AG04449 (cell line): Measurements from ENCODE around the gene TUBB4A.
"Not testable (repeated sequence)": the region's sequence is repeated elsewhere in the genome, so short reads cannot be mapped to it uniquely, and the experiment has no call there.

Experiments used
- CTCF ChIA-PET: fragments of 350-600 bp; formaldehyde crosslinking; extraction: SDS; loops from one replicate; lab custom pipeline; 2021; ENCODE audit warnings: antibody characterized with exemption; lab: Yijun Ruan, JAX
- POLR2A ChIA-PET: fragments of 400-600, 350-600 bp; formaldehyde crosslinking; extraction: SDS; loops from one replicate; lab custom pipeline; 2020; ENCODE audit warnings: antibody characterized with exemption, inconsistent platforms; lab: Yijun Ruan, JAX
- DNase-seq: peaks from one replicate; pipeline ENCODE4 v3.0.0-alpha.2; 2010; ENCODE audit warnings: low read depth, low spot score
- H3K4me3 ChIP-seq: 2 replicates; pipeline ENCODE4 v1.5.1; 2011; ENCODE audit warnings: low read depth, mild to moderate bottlenecking, control low read depth, low read length
- TF ChIP-seq, protein P1 (sequence below): IDR thresholded peaks from one replicate; pipeline ENCODE4 v1.5.1; 2011; ENCODE audit warnings: mild to moderate bottlenecking, moderate library complexity, low read length, control low read depth, inconsistent platforms; ENCODE audit not compliant: insufficient read depth; ENCODE audit errors: missing control alignments

Gene TUBB4A

DNA sequence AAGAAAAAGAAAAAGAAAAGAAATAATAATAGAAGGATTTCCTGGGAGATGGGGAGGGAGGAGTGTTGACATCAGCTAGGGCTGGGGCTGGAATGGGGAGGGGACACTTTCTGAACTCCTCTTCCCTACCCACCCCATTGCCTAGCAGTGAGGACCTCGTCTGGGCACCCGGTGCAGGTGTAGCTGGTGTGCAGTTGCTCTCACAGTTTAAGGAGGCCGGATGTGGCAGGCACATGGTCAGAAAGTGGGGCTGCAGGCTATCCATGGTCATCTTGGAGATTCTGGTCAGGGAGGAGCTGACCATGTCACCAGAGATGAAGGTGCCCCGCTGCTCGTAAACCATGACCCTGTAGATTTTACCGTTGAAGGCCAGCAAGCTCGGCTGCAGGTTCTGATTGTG lies 8.5 kb upstream of the TUBB4A start:
- TF ChIP-seq, protein P1, sequence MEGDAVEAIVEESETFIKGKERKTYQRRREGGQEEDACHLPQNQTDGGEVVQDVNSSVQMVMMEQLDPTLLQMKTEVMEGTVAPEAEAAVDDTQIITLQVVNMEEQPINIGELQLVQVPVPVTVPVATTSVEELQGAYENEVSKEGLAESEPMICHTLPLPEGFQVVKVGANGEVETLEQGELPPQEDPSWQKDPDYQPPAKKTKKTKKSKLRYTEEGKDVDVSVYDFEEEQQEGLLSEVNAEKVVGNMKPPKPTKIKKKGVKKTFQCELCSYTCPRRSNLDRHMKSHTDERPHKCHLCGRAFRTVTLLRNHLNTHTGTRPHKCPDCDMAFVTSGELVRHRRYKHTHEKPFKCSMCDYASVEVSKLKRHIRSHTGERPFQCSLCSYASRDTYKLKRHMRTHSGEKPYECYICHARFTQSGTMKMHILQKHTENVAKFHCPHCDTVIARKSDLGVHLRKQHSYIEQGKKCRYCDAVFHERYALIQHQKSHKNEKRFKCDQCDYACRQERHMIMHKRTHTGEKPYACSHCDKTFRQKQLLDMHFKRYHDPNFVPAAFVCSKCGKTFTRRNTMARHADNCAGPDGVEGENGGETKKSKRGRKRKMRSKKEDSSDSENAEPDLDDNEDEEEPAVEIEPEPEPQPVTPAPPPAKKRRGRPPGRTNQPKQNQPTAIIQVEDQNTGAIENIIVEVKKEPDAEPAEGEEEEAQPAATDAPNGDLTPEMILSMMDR = no peak
- POLR2A ChIA-PET = no interaction called here
- H3K4me3 ChIP-seq = no peak overlapping the region
- DNase-seq = no peak
- CTCF ChIA-PET = interaction anchor here (0.6 to 1.5 kb wide), 2 partner anchors 10 to 386 kb away, joined by 3 read pairs; no protein-coding TSS in a partner anchor

DNA sequence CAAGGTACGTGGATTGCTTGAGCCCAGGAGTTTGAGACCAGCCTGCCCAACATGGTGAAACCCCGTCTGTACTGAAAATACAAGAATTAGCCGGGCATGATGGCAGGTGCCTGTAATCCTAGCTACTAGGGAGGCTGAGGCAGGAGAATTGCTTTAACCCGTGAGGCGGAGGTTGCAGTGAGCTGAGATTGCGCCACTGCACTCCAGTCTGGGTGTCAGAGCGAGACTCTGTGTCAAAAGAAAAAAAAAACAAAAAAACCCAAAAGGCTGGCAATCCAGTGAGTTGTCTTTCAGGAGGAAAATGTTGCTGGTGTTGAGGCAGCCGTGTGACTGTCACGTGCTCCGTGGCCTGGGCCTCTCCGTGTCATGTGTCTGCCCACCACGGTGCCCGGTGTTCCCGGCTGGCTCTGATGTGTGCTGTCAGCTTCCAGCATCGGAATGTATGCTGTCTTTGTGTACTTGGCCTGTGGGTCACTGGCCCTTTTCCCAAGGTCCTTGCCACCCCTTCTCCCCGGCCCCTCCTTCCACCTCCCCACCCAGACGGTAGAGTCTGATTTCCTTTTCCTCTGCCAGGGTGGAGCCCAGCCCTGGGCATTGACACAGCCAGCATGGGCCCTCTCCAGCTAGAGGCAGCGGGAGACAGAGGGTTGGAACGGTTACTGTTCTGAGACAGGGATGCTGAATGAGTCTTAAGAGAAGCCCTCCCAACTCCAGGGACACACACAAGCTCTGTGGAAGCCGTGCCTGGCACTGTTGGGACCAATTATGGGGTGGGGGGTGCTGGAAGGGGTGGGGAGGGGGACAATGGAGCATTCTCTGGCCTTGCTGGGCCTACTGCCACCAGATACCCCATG lies 7.2 kb upstream of the TUBB4A start:
- POLR2A ChIA-PET = no interaction called here
- CTCF ChIA-PET = interaction anchor here (3.4 kb wide), 1 partner anchor 8 kb away, joined by 21 read pairs; no protein-coding TSS in a partner anchor
- no peak for DNase-seq
- H3K4me3 ChIP-seq = no peak overlapping the region
- TF ChIP-seq, protein P1 = no peak

DNA sequence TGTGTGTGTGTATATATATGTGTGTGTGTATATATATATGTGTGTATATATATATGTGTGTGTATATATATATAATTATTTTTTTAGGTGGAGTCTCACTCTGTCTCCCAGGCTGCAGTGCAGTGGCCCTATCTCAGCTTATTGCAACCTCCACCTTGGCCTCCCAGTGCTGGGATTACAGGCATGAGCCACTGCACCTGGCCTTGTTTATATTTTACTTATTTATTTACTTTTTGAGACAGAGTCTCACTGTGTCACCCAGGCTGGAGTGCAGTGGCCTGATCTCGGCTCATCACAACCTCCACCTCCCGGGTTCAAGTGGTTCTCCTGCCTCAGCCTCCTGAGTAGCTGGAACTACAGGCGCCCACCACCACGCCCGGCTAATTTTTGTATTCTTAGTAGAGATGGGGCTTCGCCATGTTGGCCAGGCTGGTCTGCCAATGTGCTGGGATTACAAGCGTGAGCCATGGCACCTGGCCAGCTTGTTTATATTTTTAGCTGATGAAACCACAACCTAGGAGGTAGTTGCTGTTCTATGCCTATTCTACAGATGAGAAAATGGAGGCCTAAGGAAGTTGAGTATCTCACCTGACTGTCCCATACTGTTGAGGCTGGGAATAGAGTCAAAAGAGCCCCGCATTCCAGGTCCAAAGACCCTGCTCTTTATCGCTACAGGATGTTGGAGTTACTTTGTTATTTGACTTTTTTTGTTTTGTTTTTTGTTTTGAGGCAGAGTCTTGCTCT lies 6.1 kb upstream of the TUBB4A start:
- DNase-seq = not testable (repeated sequence)
- CTCF ChIA-PET = interaction anchor here (1.2 to 3.4 kb wide), 2 partner anchors 9 to 123 kb away, joined by 3 to 21 read pairs; no protein-coding TSS in a partner anchor

DNA sequence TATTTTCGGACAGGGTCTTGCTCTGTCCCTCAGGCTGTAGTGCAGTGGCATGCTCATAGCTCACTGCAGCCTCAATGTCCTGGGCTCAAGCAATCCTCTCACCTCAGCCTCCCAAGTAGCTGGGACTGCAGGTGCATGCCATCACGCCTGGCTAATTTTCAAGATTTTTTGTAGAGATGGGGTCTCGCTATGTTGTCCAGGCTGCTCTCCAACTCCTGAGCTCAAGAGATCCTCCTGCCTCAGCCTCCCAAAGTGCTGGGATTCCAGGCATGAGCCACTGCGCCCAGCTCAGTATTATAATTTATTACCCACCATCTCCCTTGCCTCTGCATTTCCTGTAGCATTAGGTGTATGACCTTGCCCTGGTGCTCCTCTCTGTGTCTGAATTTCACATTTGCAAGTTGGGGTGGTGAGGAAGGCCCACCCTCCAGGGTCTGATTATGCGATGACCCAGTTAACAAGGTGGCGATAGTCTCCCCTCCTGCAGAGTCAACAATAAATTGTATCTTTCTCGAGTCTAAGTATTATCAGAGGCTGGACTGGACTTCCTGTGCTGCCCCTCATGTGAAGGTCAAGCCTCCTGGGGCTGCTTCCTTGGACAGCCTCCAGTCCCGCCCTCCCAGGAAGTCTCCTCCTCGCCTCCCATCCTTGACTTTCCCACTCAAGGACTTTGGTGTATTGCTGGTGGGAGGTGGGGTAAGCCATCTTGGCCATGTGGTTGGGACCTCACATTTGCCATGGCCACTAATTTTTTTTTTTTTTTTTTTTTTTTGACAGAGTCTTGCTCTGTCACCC lies 1.5 kb upstream of the TUBB4A start:
- TF ChIP-seq, protein P1 = no peak
- POLR2A ChIA-PET = interaction anchor here (0.6 kb wide), 1 partner anchor 28 kb away, joined by 3 read pairs; no protein-coding TSS in a partner anchor
- CTCF ChIA-PET = no interaction called here
- no peak overlapping the region for H3K4me3 ChIP-seq
- DNase-seq = no peak

More for the DNA sequence above, 6.1 kb upstream of the TUBB4A start:
- POLR2A ChIA-PET, H3K4me3 ChIP-seq: not testable (repeated sequence)

DNA sequence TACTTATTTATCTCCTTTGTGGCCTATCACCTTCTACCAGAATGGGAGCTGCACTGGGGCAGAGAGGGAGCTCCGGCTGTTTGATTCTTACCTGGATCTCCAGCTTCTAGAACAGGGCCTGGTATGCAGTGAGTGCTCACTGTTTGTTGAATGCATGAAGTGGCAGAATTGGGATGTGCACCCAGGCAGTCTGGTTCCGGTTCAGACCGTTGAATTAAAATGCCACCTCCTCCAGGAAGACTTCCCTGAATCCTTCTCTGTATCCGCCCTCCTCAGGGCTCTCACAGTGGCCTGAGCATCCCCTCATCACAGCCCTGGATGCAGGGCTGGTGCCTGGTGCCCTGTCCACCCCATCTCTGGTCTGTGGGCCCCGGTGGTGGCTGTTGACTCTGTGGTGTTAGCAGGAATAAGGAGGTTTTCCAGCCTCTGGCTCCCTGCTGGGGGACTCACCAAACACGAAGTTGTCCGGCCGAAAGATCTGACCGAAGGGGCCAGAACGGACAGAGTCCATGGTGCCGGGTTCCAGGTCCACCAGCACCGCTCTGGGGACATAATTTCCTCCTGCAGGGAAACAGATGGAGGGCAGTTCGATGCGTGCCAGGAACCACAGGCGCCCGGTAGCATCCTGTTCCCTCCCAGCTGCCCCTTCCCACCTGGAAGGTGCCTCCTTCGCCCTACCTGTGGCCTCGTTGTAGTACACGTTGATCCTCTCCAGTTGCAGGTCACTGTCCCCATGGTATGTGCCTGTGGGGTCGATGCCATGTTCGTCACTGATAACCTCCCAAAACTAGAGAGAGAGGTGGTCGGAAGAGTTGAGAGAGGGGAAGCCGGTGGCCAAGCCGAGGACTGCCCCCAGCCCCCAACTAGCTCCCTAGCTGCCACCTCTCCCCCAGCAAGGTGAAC lies 1.0 kb downstream of the TUBB4A start:
- no peak for DNase-seq
- CTCF ChIA-PET = interaction anchor here (1.0 kb wide), 1 partner anchor 10 kb away, joined by 3 read pairs; no protein-coding TSS in a partner anchor
- POLR2A ChIA-PET = no interaction called here
- TF ChIP-seq, protein P1 = no peak
- no peak overlapping the region for H3K4me3 ChIP-seq
